ENCODE measurements around the gene TMEM236.

TMEM236 gene

DNA sequence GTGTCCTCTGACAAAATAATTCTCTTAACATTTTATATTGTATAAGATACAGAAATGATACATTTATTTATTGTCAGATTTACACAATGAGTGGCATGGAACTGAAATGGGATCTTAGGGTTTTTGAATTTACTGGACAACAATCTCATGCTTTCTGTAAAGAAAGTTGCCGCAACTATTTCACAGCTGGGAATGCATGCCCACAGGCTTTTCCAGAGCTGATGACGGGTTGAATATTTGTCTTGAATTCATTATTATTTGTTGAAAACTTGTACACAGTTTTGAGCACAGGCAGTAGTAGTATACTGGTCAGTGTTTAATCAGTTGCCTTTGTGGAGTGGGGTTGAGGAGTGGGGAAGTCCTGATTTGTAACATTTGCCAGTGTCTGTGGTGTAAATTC, 36.6 kb downstream of the TMEM236 start:
- DNase-seq: no peak

DNA sequence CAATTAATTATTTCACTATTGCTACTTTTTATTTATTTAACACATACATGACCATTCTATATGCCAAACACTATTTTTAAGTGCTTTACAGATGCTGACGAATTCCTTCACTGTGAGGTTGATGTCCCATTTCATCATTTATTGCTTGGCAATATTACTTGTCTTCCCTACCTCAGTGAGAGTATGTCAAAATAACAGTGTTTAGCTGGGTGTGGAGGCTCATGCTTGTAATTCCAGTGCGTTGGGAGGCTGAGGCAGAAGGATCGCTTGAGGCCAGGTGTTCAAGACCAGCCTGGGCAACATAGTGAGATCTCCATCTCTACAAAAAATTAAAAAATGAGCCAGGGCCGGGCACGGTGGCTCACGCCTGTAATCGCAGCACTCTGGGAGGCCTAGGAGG, 37.4 kb downstream of the TMEM236 start:
- no peak for DNase-seq

DNA sequence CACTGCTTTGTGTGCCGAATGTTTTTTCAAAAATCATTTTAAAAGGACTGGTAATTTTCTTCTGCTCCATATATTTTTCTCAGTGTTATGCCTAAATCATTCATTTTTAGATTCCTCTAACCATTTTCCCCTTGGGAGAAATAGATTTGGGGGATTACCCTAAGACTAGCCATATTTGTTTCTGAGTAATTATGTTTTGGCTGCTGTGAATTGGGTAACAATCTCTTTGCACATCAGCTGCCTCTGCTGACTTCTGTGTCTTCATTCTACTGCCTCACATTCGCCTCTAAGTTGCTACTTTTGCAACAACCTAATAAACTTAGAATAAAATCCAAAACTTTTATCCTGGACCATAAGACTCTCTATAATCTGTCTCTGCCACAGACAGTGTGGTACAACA, 38.6 kb downstream of the TMEM236 start:
- no peak for DNase-seq

DNA sequence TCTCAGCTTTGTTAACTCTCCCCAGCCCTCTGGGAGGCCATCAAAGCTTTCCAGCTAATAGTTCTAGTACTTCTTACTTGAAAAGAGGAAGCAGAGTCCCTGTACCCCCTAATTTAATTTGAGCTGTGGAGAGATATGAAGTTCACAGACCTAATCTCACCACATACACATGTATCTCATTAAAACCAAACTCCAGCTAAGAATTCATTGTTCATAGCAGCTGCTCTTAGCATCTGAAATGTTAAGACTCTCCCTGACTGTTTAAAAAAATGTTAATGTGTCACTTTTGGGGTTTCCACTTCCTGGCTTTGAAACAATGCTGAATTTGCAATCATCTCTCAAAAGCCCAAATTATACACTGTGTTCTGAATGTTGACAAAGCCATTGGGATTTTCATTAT, 41.0 kb downstream of the TMEM236 start:
- peak; percentile 58 for DNase-seq

DNA sequence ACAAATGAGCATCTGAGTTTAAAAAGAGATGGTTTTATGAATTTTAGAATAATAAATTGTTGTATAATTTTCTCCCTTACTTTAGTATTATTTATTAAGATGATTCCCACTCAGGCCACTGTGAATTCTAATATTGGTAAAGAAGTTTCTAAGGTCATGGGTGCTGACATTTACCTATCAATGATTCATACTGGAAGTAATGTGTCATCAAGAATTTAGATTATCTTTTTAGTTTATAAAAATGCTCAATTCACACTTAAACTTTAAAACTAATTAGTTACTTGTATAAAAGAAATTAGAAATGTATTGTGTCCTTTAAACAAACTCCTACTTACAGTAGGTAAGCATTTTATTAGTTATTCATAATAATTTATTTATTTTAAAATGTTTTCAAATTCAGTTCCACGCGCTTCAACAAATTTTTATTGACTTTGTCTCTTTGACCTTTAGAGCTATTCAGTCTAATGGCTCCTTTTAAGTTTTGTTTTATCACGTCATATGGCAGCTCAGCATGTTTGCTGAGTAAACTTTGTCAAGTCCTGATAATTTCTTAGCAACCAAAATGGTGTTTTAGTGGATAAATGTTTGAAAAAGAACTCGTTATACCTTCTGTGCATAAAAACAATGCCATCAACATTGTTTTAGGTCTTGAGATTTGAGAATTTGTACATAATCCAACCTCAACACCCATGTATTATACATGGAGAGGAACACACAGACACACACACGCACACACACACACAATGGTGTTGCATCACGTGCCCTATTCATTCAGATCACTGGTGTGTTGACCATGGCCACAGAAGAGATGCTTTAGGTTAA, 42.0 kb downstream of the TMEM236 start:
- DNase-seq: no peak

DNA sequence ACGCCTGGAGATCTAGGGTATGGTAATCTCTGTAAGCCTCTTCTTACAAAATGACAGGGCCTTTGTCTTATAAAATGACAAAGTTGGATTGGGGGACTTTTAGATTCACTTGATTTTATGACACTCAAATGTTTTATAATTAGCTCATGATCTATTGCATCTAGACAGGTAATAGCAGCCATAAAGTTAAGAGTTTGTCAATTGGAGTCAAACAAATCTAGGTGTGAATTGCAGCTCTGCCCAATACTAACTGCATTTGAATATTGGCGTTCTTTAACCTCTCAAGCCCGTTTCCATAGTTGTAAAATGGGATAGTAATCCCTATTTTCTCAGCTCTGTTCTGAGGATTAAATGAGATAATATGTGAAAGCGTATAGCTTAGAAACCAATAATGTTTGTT, 43.1 kb downstream of the TMEM236 start:
- DNase-seq: no peak

DNA sequence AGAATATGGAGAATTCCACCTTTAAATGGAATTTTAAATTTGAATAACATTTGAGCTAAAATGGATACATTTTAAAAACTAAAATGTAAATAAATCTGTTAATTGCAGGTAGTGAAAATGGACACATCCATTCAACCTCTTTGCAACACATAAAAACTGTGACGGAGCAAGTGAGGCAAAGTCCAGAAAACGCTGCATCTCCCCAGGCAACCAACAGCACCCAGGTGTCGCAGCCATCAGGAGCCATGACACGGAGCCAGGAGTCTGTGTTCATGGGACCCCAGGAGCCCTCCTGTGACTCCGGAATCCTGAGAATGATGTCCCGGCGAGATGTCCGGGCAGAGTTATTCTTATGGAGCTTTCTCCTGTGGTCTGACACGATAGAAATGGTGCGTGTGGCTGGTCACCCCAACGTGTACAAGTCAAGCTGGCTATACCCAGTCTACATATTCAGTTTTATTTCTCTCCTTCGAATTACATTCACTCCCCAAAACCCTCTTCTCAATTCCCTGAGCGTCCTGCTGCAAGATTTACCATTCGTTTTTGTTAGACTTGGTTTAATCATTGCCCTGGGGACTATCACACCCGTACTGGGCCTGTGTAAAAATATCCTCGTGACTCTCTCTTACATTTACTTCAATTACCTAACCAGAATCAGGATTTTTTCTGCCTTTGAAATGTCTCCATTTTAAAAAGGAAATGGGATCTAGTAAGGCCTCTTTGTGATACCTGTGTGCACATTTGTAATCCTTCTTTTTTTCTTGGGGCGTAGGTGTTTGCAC, 44.0 kb downstream of the TMEM236 start:
- no peak for DNase-seq

DNA sequence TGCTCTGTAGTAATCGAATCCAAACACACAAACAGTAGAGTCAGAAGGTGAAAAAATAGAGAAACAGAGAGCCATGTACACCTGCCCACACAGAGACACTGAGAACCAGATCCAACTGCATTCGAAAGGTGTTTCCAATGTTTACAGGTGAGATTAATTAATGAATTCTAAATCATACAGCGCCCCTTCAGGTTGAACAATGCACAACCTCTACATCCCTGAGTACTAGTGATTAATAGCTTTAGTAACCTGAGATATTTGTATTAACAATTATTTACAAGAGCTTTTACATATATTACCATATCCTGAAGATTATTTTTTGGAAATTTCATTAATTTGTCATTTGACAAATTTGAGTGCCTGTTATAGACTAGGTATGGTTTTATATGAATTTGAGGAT, 49.5 kb downstream of the TMEM236 start:
- peak; percentile 7 for DNase-seq

DNA sequence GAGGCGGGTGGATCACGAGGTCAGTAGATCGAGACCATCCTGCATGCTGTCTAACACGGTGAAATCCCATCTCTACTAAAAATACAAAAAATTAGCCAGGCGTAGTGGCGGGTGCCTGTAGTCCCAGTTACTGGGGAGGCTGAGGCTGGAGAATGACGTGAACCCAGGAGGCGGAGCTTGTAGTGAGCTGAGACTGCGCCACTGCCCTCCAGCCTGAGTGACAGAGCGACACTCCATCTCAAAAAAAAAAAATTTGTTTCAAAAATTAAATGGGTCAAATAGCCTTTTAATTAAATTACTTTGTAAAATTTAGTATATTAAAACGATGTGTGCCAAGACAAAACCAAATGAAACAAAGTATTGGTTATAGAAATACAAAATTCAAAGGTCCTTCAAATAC, 50.3 kb downstream of the TMEM236 start:
- DNase-seq: no peak

DNA sequence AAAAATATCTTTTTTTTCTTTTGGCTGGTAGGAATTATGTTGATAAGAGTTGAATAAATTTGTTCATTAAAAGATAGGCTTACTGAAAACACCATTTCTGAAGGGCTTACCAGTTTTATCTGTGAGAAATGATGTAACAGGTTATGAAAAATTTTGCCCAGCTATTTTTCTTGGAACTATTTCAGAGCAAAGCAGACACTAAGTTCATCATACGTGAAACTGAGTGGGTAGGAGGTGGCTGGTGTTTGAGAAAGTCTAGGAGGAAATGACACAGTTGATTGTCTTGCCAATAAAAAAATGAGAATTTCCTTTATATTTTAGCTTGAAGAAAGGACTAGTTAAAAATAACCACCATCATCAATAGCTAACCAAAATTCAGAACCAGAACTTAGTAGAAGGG, 51.0 kb downstream of the TMEM236 start:
- no peak for DNase-seq

DNA sequence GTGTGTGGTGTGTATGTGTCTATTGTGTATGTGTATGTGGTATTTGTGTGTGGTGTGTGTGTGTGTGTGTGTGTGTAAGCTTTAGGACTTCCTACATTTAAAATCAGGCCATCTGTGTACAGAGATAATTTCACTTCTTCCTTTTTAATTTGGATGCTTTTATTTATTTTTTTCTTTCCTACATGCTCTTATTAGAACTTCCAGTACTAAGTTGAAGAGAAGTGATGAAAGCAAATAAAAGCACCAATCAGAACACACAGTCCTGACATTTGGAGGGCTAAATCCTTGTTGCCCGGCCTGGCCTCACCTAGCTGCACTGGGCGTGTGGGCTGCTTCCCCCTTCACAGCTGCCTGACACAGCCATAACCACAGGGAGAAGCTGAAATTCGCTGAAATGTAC, 53.3 kb downstream of the TMEM236 start:
- DNase-seq: peak; percentile 16

DNA sequence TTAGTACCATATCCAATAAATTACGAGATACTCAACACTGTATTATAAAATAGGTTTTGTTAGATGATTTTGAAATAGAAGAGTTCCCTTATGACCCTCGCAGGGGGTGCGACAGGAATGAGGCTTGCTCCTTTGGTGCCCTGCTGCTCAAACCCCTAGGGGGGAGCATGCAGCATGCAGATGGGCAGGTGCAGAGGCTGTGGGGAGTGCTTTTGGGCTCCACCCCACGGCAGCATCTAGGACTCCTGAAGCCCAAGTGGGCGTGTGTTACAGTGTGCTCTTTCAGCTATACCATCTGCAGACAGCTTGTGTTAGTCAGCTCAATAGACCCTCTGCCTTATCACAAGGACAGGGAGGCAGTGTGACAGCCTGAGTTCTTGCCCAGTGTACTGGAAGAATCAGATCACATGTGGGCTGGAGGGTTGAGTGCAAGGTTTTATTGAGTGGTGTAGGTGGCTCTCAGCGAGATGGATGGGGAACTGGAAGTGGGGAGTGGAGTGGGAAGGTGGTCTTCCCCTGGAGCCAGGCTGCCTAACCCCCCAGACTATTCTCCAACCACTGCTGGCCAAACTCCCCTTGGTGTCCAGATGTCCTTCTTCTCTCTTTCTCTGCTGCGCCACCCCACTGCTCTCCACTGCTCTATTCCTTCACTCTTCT, 54.0 kb downstream of the TMEM236 start:
- DNase-seq: peak; percentile 57

DNA sequence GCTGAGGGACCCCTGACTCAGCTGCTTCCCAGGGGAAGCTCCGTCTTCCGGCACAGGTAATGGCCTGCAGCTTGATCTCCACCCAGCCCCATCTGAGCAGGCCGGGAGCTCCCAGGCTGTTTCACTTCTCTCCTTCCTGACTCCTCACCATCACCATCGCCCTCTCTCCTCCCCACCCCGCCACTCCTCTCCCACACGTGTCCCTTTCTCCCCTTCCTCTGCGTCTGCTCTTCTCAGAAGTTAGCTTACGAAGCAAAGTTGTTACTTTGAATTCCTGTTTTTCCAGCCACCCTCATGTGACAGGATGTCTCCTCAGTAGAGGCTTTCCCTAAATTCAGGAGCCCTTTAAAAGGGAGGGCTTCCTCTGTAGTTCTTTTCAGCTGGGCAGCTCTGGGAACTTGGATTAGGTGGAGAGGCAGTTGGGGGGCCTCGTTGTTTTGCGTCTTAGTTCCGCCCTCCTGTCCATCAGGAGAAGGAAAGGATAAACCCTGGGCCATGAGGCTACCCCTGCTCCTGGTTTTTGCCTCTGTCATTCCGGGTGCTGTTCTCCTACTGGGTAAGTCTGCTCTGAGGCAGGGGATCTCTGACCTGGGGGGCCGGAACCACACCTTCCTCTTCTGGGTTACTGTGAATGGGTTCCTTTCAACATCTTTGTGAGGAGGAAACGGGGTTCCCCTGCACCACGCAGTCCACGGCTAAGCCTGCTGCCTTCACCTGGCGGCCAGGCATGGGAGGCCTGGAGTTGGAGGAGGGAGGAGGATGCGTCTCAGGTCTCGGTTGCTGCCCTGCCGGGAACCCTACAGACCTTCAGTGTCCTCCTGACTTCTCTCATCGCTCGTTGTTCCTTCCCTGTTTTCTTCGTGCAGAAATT, 57.2 kb downstream of the TMEM236 start, which contains the start of gene MRC1:
Gene MRC1, plus strand, starts transcription at position 378 of the 871 bp plus-strand sequence. Its CDS starts 118 bp downstream, at position 496.
- DNase-seq: no peak

DNA sequence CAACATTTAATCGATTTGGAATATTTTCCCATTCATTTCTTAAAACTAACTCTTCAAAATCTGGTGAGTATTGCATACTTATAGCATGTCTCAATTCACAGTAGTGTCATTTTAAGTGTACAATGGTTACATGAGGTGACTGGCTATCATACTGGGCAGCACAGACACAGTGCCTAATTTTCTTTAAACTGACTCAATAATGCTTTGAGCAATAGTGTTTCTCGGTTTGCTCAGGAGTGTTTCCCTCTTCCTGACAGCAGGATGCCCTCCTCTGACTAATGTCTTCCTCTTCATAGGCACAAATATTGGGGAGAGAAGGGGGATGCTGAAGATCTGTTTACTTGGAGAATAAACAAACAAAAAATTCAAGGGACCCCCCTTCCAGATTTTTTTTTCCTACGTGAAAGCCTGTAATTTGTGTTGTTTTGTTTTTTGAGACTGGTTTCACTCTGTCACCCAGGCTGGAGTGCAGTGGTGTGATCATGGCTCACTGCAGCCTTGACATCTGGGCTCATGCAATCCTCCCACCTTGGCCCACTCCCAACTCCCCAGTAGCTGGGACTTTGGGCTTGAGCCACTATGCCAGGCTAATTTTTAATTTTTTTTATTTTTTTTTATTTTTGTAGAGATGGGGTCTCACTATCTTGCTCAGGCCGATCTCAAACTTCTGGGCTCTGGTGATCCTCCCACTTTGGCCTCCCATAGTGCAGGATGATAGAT, 59.3 kb downstream of the TMEM236 start:
- no peak for DNase-seq

DNA sequence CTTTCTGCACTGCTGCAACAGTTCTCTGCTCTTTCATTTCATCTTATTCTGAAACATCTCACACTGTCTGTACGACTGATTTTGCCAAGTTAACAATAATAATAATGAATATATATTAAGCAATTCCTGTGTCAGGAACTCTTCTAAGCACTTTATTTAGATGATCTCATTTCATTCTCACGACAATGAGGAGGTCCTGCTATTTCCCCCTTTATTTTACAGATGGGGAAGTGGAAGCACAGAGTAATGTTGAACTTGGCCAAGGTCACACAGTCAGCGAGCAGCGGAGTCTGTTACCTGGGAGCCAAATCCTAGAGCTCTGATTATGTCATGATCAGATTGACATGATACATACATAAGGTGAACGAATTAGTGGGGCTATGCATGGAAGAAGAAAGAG, 63.0 kb downstream of the TMEM236 start:
- DNase-seq: no peak

DNA sequence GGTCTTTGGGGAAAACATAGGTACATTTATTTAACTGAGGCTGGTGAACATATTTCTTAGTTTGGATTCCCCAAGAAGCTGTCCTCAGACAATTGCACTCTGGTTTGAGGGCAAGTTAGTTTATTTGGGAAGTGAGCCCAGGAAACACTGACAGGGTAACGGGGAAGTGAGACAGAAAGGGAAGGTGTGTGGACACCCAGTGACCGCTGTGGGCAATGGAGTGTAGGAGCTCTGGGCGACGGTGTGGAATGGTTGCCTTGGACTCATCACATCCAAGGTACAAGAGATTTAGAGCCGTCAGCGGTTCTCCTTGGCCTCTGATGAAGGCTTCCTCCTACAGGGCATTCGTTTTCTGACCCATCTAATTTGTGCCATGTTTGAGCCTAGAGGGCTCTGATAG, 64.2 kb downstream of the TMEM236 start:
- no peak for DNase-seq

DNA sequence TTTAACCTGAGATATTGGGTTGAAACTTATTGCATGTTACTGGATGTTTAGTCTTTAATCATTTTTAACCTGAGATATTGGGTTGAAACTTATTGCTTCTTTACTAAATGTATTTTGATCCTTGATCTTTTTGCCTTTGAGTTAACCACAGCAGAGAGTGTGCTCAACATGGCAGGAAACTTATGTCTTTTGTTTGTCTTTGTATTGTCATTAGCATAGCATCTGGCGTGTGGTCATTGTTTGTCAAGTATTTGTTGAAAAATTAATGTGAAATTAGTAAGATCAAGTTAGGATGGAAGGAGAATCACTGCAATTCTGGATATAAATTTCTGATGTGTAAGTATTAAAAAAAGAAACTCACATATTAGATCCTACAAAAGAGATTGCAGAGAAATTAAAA, 65.3 kb downstream of the TMEM236 start:
- DNase-seq: no peak

DNA sequence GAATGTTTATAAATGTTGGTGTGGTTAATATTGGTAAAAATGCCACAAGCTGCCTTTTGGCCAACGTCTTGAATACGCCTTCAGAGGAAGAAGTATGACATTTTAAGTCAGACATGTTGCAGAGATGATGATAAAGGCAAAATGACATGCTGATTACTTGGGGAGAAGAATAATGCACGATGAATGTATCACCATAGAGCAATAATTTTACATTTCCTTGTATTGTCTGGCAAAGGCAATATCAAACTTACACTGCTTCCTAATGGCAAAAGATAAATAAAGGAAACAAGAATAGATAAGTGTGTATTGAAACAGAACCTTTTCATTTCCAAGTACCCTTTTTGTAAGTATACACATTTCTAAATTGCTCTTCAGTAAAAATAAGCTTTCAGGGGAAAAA, 65.8 kb downstream of the TMEM236 start:
- DNase-seq: no peak

DNA sequence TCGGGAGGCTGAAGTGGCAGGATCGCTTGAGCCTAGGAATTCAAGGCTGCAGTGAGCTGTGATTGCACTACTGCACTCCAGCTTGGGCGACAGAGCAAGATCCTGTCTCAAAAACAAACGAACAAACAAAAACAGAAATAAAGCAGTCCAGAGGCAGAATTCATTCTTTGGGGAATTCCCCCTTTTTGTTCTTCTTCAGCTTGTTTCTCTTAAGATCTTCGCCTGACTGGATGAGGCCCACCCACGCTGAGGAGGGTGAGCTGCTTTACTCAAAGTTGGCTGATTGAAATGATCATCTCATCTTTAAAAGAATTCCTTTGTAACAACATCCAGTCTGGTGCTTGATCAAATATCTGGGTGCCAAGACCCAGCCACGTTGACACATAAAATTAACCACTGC, 67.8 kb downstream of the TMEM236 start:
- DNase-seq: no peak

DNA sequence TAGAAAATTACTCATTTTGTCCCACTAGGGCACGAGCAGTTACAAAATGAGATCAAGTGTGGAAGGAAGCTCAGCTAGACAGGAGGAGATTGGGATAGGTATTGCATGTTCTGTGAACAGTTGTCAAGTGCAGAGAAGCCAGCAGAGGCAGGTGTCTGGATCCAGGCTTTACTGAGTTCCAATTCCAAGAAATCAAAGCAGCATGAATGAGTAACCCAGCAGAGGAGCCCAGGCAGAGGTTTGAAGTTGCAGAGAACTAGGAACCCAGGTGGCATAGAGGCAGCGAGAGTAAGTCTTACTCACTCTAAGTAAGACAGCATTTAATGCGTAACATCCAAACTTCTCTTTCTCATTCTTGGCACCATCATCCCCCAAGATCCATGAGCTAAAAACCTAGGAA, 68.9 kb downstream of the TMEM236 start:
- no peak for DNase-seq

DNA sequence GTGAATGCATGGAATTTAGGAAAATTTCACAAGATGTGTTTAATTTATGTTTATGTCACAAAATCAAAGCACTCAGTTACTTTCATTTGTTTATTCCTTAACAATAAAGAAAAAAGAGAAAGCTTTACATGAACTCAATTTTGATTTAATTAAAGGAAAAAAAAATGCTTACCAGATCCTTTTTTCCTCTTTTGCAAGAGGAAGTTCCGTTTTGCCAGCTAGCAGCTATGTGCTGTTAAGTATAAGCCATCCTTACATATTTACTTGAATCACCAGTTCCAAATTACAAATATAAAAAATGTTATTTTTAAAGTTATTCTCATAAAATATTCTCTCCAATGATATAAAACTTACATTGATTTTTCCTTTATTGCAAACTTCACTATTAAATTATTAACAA, 69.9 kb downstream of the TMEM236 start:
- DNase-seq: no peak

DNA sequence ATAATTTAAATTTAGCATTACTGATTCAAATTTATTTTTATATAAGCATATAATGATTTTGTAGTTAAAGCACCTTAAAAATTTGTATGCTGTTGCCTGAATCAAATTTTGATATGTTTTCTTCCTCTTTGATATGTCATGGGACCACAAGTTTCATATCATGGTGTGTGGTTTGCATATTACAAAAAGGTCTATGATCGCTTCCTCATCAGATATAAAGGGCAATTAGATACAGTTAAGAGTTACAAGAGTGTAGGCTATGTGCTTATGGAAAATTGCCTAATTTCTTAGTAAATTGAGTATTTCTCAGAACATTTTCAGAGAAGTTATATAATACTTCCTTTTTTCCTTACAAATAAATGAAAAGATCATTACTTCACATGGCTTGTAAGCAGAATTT, 79.3 kb downstream of the TMEM236 start:
- DNase-seq: peak; percentile 44
